ENCODE data around the gene CHST8. TPM values are rescaled to one million over a fixed set of nuclear protein-coding genes. Genes with fewer than 3 reads are reported as not detected.

The CHST8 gene
- total RNA-seq, 1 experiment from 2014 or later = not detected

GRCh38 chr19:33772102-33772857, 150.5 kb downstream of the CHST8 start:
- no peaks in the 10 kb centered on the region for H3K4me1 Mint-ChIP-seq (ENCODE audit: low read depth, unreplicated experiment)
- intact Hi-C loops (cut with micrococcal nuclease; ENCODE audit: unreplicated experiment) = no loop called here
- Histone ChIP-seq H3K4me3 (ENCODE audit: low read depth, low read length) (no peak overlapping the region), H3K9me3 (no peaks in the 10 kb centered on the region), H3K27me3 (replicated peaks; ENCODE audit: control insufficient read depth, insufficient read depth, low read length) (peaks cover 2% of the 10 kb centered on the region; the same call in 1 of the 2 replicates), H3K36me3 (ENCODE audit: control insufficient read depth, insufficient read depth, low read length) (no peaks in the 10 kb centered on the region), H3K4me1 (no peaks in the 10 kb centered on the region)
- H3K9me3 Mint-ChIP-seq (ENCODE audit: unreplicated experiment) = no peaks in the 10 kb centered on the region
- H3K36me3 Mint-ChIP-seq (ENCODE audit: insufficient read depth, unreplicated experiment) = no peaks in the 10 kb centered on the region
- TF ChIP-seq CTCF (IDR thresholded peaks at IDR 0.05; ENCODE audit: insufficient read depth in 1 of 2, low read depth in 1 of 2, low read length in 1 of 2, severe bottlenecking in 1 of 2, unreplicated experiment in 1 of 2) = no peak
- peaks cover 21% of the 10 kb centered on the region for H3K27me3 Mint-ChIP-seq (ENCODE audit: insufficient read depth, unreplicated experiment)
- no peak overlapping the region for H3K4me3 Mint-ChIP-seq (ENCODE audit: unreplicated experiment)
- DNase-seq = no peak
- ChIA-PET POLR2A (no interaction called here), CTCF (interaction anchor here (0.6 to 3.5 kb wide), 4 partner anchors 342 to 438 kb away, joined by 3 to 21 read pairs (median 6); no protein-coding TSS in a partner anchor)
- no peak overlapping the region for H3K27ac Mint-ChIP-seq (ENCODE audit: unreplicated experiment)
- no TSS peak for BruUV-seq (replicated peaks)

GRCh38 chr19:33772858-33773180, 151.1 kb downstream of the CHST8 start:
- Mint-ChIP-seq H3K27me3 (ENCODE audit: insufficient read depth, unreplicated experiment) (peaks cover 15% of the 10 kb centered on the region), H3K9me3 (ENCODE audit: unreplicated experiment) (no peaks in the 10 kb centered on the region), H3K36me3 (ENCODE audit: insufficient read depth, unreplicated experiment) (no peaks in the 10 kb centered on the region), H3K4me1 (ENCODE audit: low read depth, unreplicated experiment) (no peaks in the 10 kb centered on the region), H3K4me3 (ENCODE audit: unreplicated experiment) (no peak overlapping the region), H3K27ac (ENCODE audit: unreplicated experiment) (no peak overlapping the region)
- no peak overlapping the region for H3K4me3 ChIP-seq (ENCODE audit: low read depth, low read length)
- H3K36me3 ChIP-seq (ENCODE audit: control insufficient read depth, insufficient read depth, low read length) = no peaks in the 10 kb centered on the region
- TF ChIP-seq CTCF (IDR thresholded peaks at IDR 0.05; ENCODE audit: insufficient read depth in 1 of 2, low read depth in 1 of 2, low read length in 1 of 2, severe bottlenecking in 1 of 2, unreplicated experiment in 1 of 2) = no peak
- intact Hi-C loops (cut with micrococcal nuclease; ENCODE audit: unreplicated experiment) = no loop called here
- no peaks in the 10 kb centered on the region for H3K9me3 ChIP-seq
- H3K4me1 ChIP-seq = no peaks in the 10 kb centered on the region
- peaks cover 2% of the 10 kb centered on the region; the same call in 1 of the 2 replicates for H3K27me3 ChIP-seq (replicated peaks; ENCODE audit: control insufficient read depth, insufficient read depth, low read length)
- POLR2A ChIA-PET = no interaction called here
- no peak for DNase-seq
- CTCF ChIA-PET = interaction anchor here (1.3 kb wide), 1 partner anchor 342 kb away, joined by 4 read pairs; no protein-coding TSS in a partner anchor
- BruUV-seq (replicated peaks) = no TSS peak

GRCh38 chr19:33773704-33774624, 152.2 kb downstream of the CHST8 start:
- CTCF ChIA-PET = interaction anchor here (0.6 to 1.3 kb wide), 2 partner anchors 189 to 343 kb away, joined by 4 to 5 read pairs; no protein-coding TSS in a partner anchor
- no TSS peak for BruUV-seq (replicated peaks)

More at GRCh38 chr19:33773704-33774624, 152.2 kb downstream of the CHST8 start:
- no peaks in the 10 kb centered on the region for H3K9me3 ChIP-seq
- no peak for TF ChIP-seq CTCF (IDR thresholded peaks at IDR 0.05; ENCODE audit: insufficient read depth in 1 of 2, low read depth in 1 of 2, low read length in 1 of 2, severe bottlenecking in 1 of 2, unreplicated experiment in 1 of 2)
- no peaks in the 10 kb centered on the region for H3K36me3 ChIP-seq (ENCODE audit: control insufficient read depth, insufficient read depth, low read length)
- no peaks in the 10 kb centered on the region for H3K9me3 Mint-ChIP-seq (ENCODE audit: unreplicated experiment)
- H3K27me3 Mint-ChIP-seq (ENCODE audit: insufficient read depth, unreplicated experiment) = peaks cover 21% of the 10 kb centered on the region
- peaks cover 8% of the 10 kb centered on the region for H3K4me1 Mint-ChIP-seq (ENCODE audit: low read depth, unreplicated experiment)
- intact Hi-C loops (cut with micrococcal nuclease; ENCODE audit: unreplicated experiment) = no loop called here
- DNase-seq = no peak
- no peak overlapping the region for H3K4me3 ChIP-seq (ENCODE audit: low read depth, low read length)
- peaks cover 5% of the 10 kb centered on the region for H3K36me3 Mint-ChIP-seq (ENCODE audit: insufficient read depth, unreplicated experiment)
- no peak overlapping the region for H3K4me3 Mint-ChIP-seq (ENCODE audit: unreplicated experiment)
- H3K27ac Mint-ChIP-seq (ENCODE audit: unreplicated experiment) = no peak overlapping the region
- H3K4me1 ChIP-seq = no peaks in the 10 kb centered on the region
- POLR2A ChIA-PET = no interaction called here
- H3K27me3 ChIP-seq (replicated peaks; ENCODE audit: control insufficient read depth, insufficient read depth, low read length) = peaks cover 2% of the 10 kb centered on the region; the same call in 1 of the 2 replicates

All from Caco-2 (cell line).